Measurements from ENCODE around the gene MGMT. TPM values are rescaled to one million over a fixed set of nuclear protein-coding genes. Genes with fewer than 3 reads are reported as not detected.

MGMT gene
- total RNA-seq, 2 donors from 2014 or later: 41.1 to 50.4 TPM

DNA sequence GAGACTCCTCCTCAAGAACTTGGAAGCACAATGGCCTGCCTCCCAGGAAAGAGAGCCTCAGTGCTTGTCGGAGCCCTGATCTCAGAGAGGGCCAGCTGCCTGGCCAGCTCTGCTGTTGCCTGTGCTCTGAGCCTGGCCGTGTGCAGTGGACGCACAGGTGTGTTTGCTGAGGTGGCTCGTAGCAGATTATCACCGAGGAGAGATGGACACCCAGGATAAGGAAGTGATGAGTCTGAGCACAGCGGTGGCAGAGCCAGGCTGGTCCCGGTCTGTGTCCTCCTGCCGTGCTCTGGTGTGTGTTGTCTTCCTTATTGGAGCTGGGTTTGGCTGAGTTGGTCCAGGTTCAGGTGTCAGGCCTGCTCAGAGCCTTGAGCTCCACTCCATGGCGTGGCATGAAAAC lies 288.6 kb downstream of the MGMT start:
- WGBS: 91% methylated on average over 9 of the region's 9 CpGs

DNA sequence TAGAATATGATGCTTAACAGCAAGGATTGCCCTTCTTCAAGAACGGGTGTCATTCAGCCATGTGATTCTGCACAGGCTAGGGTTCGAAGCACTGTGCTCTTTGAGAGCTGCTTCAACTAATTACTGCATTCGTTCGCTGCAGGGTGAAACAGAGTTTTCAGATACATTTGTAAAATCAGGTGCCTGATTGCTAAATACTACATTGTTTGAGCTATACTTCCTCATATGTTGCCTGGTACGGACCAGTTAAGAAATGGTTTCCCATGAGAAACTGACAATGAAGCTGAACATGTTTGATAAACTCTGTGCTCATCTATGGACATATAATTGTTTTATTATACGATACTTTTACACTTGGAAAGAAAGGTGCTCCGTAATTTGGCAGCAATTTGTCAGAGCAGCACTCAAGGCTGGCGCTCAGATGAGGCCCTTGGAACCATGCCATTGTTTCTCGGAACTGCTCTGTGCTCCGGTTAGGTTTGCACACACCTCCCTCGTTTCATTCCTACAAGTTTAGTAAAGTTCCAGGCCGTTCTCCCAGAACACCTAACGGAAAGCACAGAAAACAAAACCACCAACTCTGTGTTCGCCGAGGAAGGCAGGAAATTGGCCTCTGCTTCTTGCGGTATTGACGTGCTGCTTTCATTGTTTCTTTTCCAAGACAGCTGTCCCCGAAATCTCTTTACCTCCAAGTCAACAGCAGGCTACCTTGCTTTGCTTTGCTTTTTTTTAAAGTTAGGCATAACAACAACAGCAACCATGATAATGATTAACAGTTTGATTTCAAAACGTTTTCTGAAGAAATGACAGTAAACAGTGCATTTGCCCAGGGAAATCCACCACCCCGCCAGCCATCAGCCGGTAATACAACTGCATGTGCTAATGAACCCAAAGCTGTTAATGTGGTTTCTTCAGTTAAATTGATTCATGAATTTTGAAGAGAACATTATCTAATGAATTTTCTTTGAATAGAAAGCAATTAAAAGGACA lies 290.2 kb downstream of the MGMT start:
- DNase-seq (ENCODE audit: low spot score): peak; percentile 65
- H3K27ac ChIP-seq: no peak overlapping the region
- 30% methylated on average over 21 of the region's 21 CpGs for WGBS
- H3K9me3 ChIP-seq: no peaks in the 10 kb centered on the region
- H3K36me3 ChIP-seq: no peaks in the 10 kb centered on the region
- no peaks in the 10 kb centered on the region for H3K27me3 ChIP-seq (replicated peaks; ENCODE audit: insufficient read depth)
- H3K4me3 ChIP-seq: no peak overlapping the region
- H3K4me1 ChIP-seq (replicated peaks): no peaks in the 10 kb centered on the region
- TF ChIP-seq POLR2AphosphoS5 (IDR thresholded peaks at IDR 0.05) (peak; percentile 64), POLR2A (IDR thresholded peaks at IDR 0.05) (no peak)
- TF ChIP-seq, protein P1, sequence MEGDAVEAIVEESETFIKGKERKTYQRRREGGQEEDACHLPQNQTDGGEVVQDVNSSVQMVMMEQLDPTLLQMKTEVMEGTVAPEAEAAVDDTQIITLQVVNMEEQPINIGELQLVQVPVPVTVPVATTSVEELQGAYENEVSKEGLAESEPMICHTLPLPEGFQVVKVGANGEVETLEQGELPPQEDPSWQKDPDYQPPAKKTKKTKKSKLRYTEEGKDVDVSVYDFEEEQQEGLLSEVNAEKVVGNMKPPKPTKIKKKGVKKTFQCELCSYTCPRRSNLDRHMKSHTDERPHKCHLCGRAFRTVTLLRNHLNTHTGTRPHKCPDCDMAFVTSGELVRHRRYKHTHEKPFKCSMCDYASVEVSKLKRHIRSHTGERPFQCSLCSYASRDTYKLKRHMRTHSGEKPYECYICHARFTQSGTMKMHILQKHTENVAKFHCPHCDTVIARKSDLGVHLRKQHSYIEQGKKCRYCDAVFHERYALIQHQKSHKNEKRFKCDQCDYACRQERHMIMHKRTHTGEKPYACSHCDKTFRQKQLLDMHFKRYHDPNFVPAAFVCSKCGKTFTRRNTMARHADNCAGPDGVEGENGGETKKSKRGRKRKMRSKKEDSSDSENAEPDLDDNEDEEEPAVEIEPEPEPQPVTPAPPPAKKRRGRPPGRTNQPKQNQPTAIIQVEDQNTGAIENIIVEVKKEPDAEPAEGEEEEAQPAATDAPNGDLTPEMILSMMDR (IDR thresholded peaks at IDR 0.05): no peak
- intact Hi-C loops (cut with DNase I): no loop called here

More for the DNA sequence above, 288.6 kb downstream of the MGMT start:
- intact Hi-C loops (cut with DNase I): no loop called here
- peak; percentile 3 for DNase-seq (ENCODE audit: low spot score)
- H3K27ac ChIP-seq: no peak overlapping the region
- no peaks in the 10 kb centered on the region for H3K27me3 ChIP-seq (replicated peaks; ENCODE audit: insufficient read depth)
- H3K36me3 ChIP-seq: no peaks in the 10 kb centered on the region
- TF ChIP-seq, protein P1 (IDR thresholded peaks at IDR 0.05): no peak
- no peak for TF ChIP-seq POLR2AphosphoS5 (IDR thresholded peaks at IDR 0.05)
- no peak for TF ChIP-seq POLR2A (IDR thresholded peaks at IDR 0.05)
- no peaks in the 10 kb centered on the region for H3K4me1 ChIP-seq (replicated peaks)
- no peaks in the 10 kb centered on the region for H3K9me3 ChIP-seq
- H3K4me3 ChIP-seq: no peak overlapping the region

- intact Hi-C loops (cut with DNase I): no loop called here
- TF ChIP-seq POLR2AphosphoS5 (IDR thresholded peaks at IDR 0.05): no peak
- TF ChIP-seq, protein P1 (IDR thresholded peaks at IDR 0.05): no peak
- no peak for TF ChIP-seq POLR2A (IDR thresholded peaks at IDR 0.05)
- Histone ChIP-seq H3K4me3 (no peak overlapping the region), H3K4me1 (replicated peaks) (no peaks in the 10 kb centered on the region), H3K27me3 (replicated peaks; ENCODE audit: insufficient read depth) (no peaks in the 10 kb centered on the region), H3K36me3 (no peaks in the 10 kb centered on the region), H3K9me3 (no peaks in the 10 kb centered on the region), H3K27ac (no peak overlapping the region)
- DNase-seq (ENCODE audit: low spot score): peak; percentile 2
- 90% methylated on average over 22 of the region's 22 CpGs for WGBS
Observed at GRCh38 chr10:129758207-129759021, 291.4 kb downstream of the MGMT start.

GRCh38 chr10:129759214-129760002 lies 292.4 kb downstream of the MGMT start:
- TF ChIP-seq, protein P1 (IDR thresholded peaks at IDR 0.05): no peak
- no peak for TF ChIP-seq POLR2AphosphoS5 (IDR thresholded peaks at IDR 0.05)
- TF ChIP-seq POLR2A (IDR thresholded peaks at IDR 0.05): no peak
- DNase-seq (ENCODE audit: low spot score): peak; percentile 3
- 88% methylated on average over 21 of the region's 21 CpGs for WGBS
- Histone ChIP-seq H3K27me3 (replicated peaks; ENCODE audit: insufficient read depth) (no peaks in the 10 kb centered on the region), H3K4me3 (no peak overlapping the region), H3K4me1 (replicated peaks) (no peaks in the 10 kb centered on the region), H3K36me3 (no peaks in the 10 kb centered on the region), H3K9me3 (no peaks in the 10 kb centered on the region), H3K27ac (no peak overlapping the region)
- intact Hi-C loops (cut with DNase I): no loop called here
